ENCODE results near the gene L3MBTL4. TPM values are rescaled to one million over a fixed set of nuclear protein-coding genes. Genes with fewer than 3 reads are reported as not detected.
A peak's percentile ranks its signal among the peaks of the same experiment; 100 is the strongest.

Gene L3MBTL4
- total and polyA plus RNA-seq, 4 donors, result 3.9 to 11.5 (median 6.5) TPM

- Histone ChIP-seq H3K4me1 (ENCODE audit: control insufficient read depth, insufficient read depth, low read length) (no peaks in the 10 kb centered on the region), H3K27me3 (ENCODE audit: control insufficient read depth, insufficient read depth, low read length) (peaks cover 2% of the 10 kb centered on the region), H3K9me3 (ENCODE audit: control insufficient read depth, insufficient read depth, low read length) (no peaks in the 10 kb centered on the region), H3K4me3 (ENCODE audit: low read depth, low read length) (no peak overlapping the region), H3K27ac (ENCODE audit: low read depth, low read length) (no peak overlapping the region), H3K36me3 (ENCODE audit: control insufficient read depth, insufficient read depth, low read length) (no peaks in the 10 kb centered on the region)
- WGBS (ENCODE audit: insufficient coverage), result 84% methylated on average over 5 of the region's 19 CpGs
- DNase-seq (ENCODE audit: low read depth in 4 of 6, low spot score in 6 of 6), result no peak
Observed at GRCh38 chr18:6431659-6432318, 17.1 kb upstream of the L3MBTL4 start.

GRCh38 chr18:6428851-6429395, 14.2 kb upstream of the L3MBTL4 start:
- H3K4me1 ChIP-seq (ENCODE audit: control insufficient read depth, insufficient read depth, low read length), result no peaks in the 10 kb centered on the region
- WGBS (ENCODE audit: insufficient coverage), result 74% methylated on average over 2 of the region's 3 CpGs
- H3K27ac ChIP-seq (ENCODE audit: low read depth, low read length), result no peak overlapping the region
- no peak overlapping the region for H3K4me3 ChIP-seq (ENCODE audit: low read depth, low read length)
- no peak for DNase-seq (ENCODE audit: low read depth in 4 of 6, low spot score in 6 of 6)
- H3K36me3 ChIP-seq (ENCODE audit: control insufficient read depth, insufficient read depth, low read length), result no peaks in the 10 kb centered on the region
- H3K27me3 ChIP-seq (ENCODE audit: control insufficient read depth, insufficient read depth, low read length), result peaks cover 2% of the 10 kb centered on the region
- H3K9me3 ChIP-seq (ENCODE audit: control insufficient read depth, insufficient read depth, low read length), result no peaks in the 10 kb centered on the region

DNA sequence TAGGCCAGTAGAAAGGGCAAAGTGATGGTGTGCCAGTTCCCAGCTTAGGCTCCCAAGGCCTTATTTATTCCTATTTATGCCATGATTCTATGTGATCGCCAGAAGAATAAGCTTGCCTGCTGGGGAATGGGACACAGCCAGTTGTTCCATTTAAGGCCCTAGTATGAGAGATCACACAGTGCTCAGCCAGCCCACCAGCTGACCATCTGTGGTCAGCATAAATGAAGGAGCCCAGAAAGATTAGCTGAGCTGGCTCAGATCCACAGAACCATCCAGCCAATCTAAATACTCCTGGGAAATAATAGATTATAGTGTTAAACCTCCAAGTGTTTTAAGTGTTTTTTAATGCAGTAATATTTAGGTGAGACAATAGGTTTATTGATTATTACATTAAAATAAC, 12.6 kb upstream of the L3MBTL4 start:
- H3K4me1 ChIP-seq (ENCODE audit: control insufficient read depth, insufficient read depth, low read length), result no peaks in the 10 kb centered on the region
- peak in 1 of 6 donors; percentile 40 for DNase-seq (ENCODE audit: low read depth in 4 of 6, low spot score in 6 of 6)
- 57% methylated on average over 1 of the region's 1 CpG for WGBS (ENCODE audit: insufficient coverage)

DNA sequence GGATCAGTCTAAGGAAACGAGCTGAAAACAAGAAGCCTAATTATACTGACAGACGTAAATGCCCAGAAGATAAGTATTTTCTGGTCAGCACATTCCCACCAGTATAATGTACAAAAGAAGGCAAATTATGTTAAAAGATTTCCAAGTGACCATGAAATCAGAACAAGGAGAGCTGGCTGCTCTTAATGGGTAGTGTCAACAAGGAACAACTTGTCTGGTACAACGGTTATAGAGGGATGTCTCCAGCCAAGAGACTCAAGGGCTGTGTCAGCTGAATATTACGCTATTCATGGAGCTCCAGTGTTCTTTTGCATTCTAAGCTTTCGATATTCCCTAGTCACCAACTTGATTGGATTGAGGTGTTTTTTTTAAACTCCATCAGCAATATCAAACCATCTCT, 8.6 kb upstream of the L3MBTL4 start:
- peaks cover 2% of the 10 kb centered on the region for H3K9me3 ChIP-seq (ENCODE audit: control insufficient read depth, insufficient read depth, low read length)
- no peak overlapping the region for H3K4me3 ChIP-seq (ENCODE audit: low read depth, low read length)
- H3K4me1 ChIP-seq (ENCODE audit: control insufficient read depth, insufficient read depth, low read length), result no peaks in the 10 kb centered on the region
- DNase-seq (ENCODE audit: low read depth in 4 of 6, low spot score in 6 of 6), result peak in 1 of 6 donors; percentile 15
- peaks cover 5% of the 10 kb centered on the region for H3K27me3 ChIP-seq (ENCODE audit: control insufficient read depth, insufficient read depth, low read length)
- no peaks in the 10 kb centered on the region for H3K36me3 ChIP-seq (ENCODE audit: control insufficient read depth, insufficient read depth, low read length)
- H3K27ac ChIP-seq (ENCODE audit: low read depth, low read length), result no peak overlapping the region
- WGBS (ENCODE audit: insufficient coverage), result 17% methylated on average over 1 of the region's 5 CpGs

More for the DNA sequence above, 12.6 kb upstream of the L3MBTL4 start:
- H3K27ac ChIP-seq (ENCODE audit: low read depth, low read length), result no peak overlapping the region
- no peaks in the 10 kb centered on the region for H3K9me3 ChIP-seq (ENCODE audit: control insufficient read depth, insufficient read depth, low read length)
- H3K27me3 ChIP-seq (ENCODE audit: control insufficient read depth, insufficient read depth, low read length), result peaks cover 2% of the 10 kb centered on the region
- H3K36me3 ChIP-seq (ENCODE audit: control insufficient read depth, insufficient read depth, low read length), result no peaks in the 10 kb centered on the region
- H3K4me3 ChIP-seq (ENCODE audit: low read depth, low read length), result no peak overlapping the region

DNA sequence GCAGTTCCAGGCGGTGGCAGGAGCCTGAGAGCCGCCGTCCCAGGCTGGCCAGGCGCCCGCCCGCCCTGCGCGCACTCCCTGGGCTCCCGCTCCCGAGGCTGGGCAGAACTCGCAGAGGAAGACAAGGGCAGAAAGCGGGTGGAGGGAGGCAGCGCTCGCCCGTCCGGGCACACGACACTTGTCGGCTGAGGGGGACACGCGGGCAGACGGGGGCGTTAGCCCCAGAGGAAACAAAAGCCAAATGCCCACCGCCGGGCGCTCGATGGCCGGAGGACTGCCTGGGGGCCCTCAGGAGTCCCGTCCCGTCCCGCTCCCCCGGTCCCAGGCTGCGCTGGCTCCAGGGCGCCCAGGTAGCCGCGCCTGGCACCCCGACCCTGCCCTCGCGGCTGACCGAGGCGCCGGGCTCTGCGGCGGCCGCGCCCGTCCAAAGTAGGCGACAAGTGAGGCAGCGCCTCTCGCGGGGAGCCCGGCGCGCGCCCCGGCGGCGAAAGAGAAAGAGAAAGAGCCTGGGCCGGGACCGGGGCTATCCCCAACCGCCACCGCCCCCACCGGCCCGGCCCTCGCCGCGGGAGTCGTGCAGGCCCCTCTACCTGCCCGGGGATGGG, 491 bp downstream of the L3MBTL4 start:
- H3K36me3 ChIP-seq (ENCODE audit: control insufficient read depth, insufficient read depth, low read length), result no peaks in the 10 kb centered on the region
- DNase-seq (ENCODE audit: low read depth in 4 of 6, low spot score in 6 of 6), result peak in 3 of 6 donors; percentile 22 to 74 (median 47)
- peaks cover 4% of the 10 kb centered on the region for H3K4me1 ChIP-seq (ENCODE audit: control insufficient read depth, insufficient read depth, low read length)
- H3K4me3 ChIP-seq (ENCODE audit: low read depth, low read length), result peak overlapping the region; percentile 56
- WGBS (ENCODE audit: insufficient coverage), result under 1% methylated on average over 68 of the region's 68 CpGs
- no peaks in the 10 kb centered on the region for H3K9me3 ChIP-seq (ENCODE audit: control insufficient read depth, insufficient read depth, low read length)
- H3K27ac ChIP-seq (ENCODE audit: low read depth, low read length), result no peak overlapping the region
- H3K27me3 ChIP-seq (ENCODE audit: control insufficient read depth, insufficient read depth, low read length), result peaks cover 13% of the 10 kb centered on the region

DNA sequence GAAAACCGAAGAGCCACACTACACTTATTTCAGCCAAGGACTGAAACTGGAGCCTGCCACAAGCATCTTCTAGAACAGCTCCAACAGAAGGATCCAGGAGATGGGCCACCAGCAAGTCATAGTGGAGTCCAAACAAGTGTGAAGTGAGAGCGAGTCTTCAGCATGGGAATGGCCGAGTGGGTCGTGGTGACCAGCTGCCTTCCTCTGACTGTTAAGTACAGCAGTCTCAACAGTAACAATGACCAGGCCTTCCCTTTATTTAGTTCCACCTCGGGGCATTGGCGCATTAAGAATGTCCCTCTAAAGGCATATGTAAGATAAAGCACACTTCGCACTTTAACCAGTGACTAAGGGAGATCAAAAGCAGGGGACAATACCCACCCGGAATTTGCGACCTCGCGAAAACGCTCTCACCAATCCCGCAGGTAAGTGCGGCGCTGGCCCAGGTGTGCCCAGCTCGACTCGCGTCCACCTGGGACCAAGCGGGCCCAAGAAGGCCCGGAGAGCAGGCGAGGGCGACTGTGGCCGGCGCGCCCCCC, 1.1 kb downstream of the L3MBTL4 start:
- 23% methylated on average over 25 of the region's 25 CpGs for WGBS (ENCODE audit: insufficient coverage)
- Histone ChIP-seq H3K27ac (ENCODE audit: low read depth, low read length) (no peak overlapping the region), H3K4me3 (ENCODE audit: low read depth, low read length) (peak overlapping the region; percentile 56), H3K4me1 (ENCODE audit: control insufficient read depth, insufficient read depth, low read length) (peaks cover 4% of the 10 kb centered on the region), H3K36me3 (ENCODE audit: control insufficient read depth, insufficient read depth, low read length) (no peaks in the 10 kb centered on the region), H3K27me3 (ENCODE audit: control insufficient read depth, insufficient read depth, low read length) (peaks cover 13% of the 10 kb centered on the region), H3K9me3 (ENCODE audit: control insufficient read depth, insufficient read depth, low read length) (no peaks in the 10 kb centered on the region)
- DNase-seq (ENCODE audit: low read depth in 4 of 6, low spot score in 6 of 6), result peak in 1 of 6 donors; percentile 5

DNA sequence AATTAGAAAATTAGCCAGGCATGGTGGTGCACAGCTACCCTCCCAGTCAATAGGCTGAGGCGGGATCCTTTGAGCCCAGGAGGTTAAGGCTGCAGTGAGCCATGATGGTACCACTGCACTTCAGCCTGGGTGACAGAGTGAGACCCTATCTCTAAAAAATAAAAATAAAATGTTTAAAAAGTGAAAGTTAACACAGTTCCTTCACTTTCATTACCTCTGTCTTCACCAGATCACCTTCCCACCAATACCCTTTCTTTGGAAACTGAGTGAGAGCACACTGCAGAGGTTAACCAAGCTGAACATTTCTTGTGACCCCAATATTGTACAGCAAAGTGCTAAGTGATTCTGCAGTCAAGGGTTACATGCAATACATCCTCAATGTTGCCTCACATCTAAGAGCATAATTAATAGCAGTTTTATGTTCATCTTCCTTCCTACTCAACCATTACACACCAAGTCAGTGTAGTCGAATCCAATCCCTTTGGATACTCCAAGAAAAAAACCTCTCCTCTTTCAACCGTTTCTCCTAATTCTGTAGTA, 1.7 kb downstream of the L3MBTL4 start:
- H3K27me3 ChIP-seq (ENCODE audit: control insufficient read depth, insufficient read depth, low read length), result peaks cover 13% of the 10 kb centered on the region
- H3K27ac ChIP-seq (ENCODE audit: low read depth, low read length), result no peak overlapping the region
- H3K4me1 ChIP-seq (ENCODE audit: control insufficient read depth, insufficient read depth, low read length), result peaks cover 4% of the 10 kb centered on the region
- DNase-seq (ENCODE audit: low read depth in 4 of 6, low spot score in 6 of 6), result no peak
- H3K4me3 ChIP-seq (ENCODE audit: low read depth, low read length), result no peak overlapping the region
- H3K9me3 ChIP-seq (ENCODE audit: control insufficient read depth, insufficient read depth, low read length), result no peaks in the 10 kb centered on the region
- no peaks in the 10 kb centered on the region for H3K36me3 ChIP-seq (ENCODE audit: control insufficient read depth, insufficient read depth, low read length)
- no CpG with 5 or more reads among the region's 3 CpGs for WGBS (ENCODE audit: insufficient coverage)

DNA sequence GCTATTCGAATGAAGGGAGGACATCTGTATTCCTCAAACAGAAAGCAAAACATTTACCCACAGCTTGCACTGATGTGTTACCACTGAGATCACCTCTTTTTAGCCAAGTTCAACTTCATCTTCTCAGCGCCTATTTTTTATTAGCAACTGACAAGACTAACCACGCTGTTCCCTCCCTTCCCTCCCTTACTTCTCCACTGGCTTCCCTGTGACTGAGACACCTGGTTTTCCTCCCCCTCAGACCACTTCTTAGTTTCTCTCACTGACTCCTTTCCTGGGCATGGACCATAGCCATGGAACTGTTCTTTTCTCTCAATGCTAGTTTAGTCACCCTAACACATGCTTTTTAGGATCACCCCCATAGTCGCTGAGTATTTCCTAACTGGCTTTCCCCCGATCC, 3.3 kb downstream of the L3MBTL4 start:
- Histone ChIP-seq H3K36me3 (ENCODE audit: control insufficient read depth, insufficient read depth, low read length) (no peaks in the 10 kb centered on the region), H3K4me1 (ENCODE audit: control insufficient read depth, insufficient read depth, low read length) (peaks cover 4% of the 10 kb centered on the region), H3K4me3 (ENCODE audit: low read depth, low read length) (no peak overlapping the region), H3K9me3 (ENCODE audit: control insufficient read depth, insufficient read depth, low read length) (no peaks in the 10 kb centered on the region), H3K27me3 (ENCODE audit: control insufficient read depth, insufficient read depth, low read length) (peaks cover 12% of the 10 kb centered on the region), H3K27ac (ENCODE audit: low read depth, low read length) (no peak overlapping the region)
- peak in 1 of 6 donors; percentile 38 for DNase-seq (ENCODE audit: low read depth in 4 of 6, low spot score in 6 of 6)
- 61% methylated on average over 3 of the region's 5 CpGs for WGBS (ENCODE audit: insufficient coverage)

DNA sequence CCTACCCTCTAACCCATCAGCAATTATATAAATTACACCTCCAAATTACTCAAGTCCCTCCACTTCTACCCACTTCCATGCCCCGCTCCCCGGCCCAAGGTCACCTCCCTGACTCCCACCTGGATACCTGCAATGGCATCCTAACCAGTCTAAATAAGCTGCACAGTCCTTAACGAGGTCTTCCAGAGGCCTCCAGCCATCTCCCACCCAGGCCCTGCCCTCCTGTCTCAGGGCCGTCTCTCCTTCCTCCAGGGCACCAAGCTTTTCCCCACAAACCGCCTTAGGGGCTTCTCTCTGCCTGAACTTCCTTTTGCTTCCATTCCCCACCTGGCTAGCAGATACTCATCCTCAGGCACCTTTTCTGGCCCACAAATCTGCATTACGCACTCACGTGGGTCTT, 4.8 kb downstream of the L3MBTL4 start:
- WGBS (ENCODE audit: insufficient coverage), result 94% methylated on average over 5 of the region's 7 CpGs
- peaks cover 7% of the 10 kb centered on the region for H3K4me1 ChIP-seq (ENCODE audit: control insufficient read depth, insufficient read depth, low read length)

More for the DNA sequence above, 4.8 kb downstream of the L3MBTL4 start:
- no peak for DNase-seq (ENCODE audit: low read depth in 4 of 6, low spot score in 6 of 6)
- H3K27me3 ChIP-seq (ENCODE audit: control insufficient read depth, insufficient read depth, low read length), result peaks cover 1% of the 10 kb centered on the region
- no peaks in the 10 kb centered on the region for H3K9me3 ChIP-seq (ENCODE audit: control insufficient read depth, insufficient read depth, low read length)
- H3K36me3 ChIP-seq (ENCODE audit: control insufficient read depth, insufficient read depth, low read length), result no peaks in the 10 kb centered on the region
- H3K4me3 ChIP-seq (ENCODE audit: low read depth, low read length), result no peak overlapping the region
- H3K27ac ChIP-seq (ENCODE audit: low read depth, low read length), result no peak overlapping the region

All from spinal cord (tissue), 10 donors.